Hematopoietic multipotent progenitor cell (in vitro differentiated cells): ENCODE results near the gene MEGF9. TPM values are rescaled to one million over a fixed set of nuclear protein-coding genes. Genes with fewer than 3 reads are reported as not detected.
"Not testable (repeated sequence)": the region's sequence is repeated elsewhere in the genome, so short reads cannot be mapped to it uniquely, and the experiment has no call there.

Source experiments
- DNase-seq, 3 donors: peaks; one replicate each; pipeline ENCODE4 v3.0.0-alpha.2; 2011 to 2015; ENCODE audit warnings: low read depth in 2 of 3, low spot score in 2 of 3
- total RNA-seq: library from RNA; depleted of rRNA; stranded (reverse); fragments of >200 nt; gene quantifications from one replicate; pipeline ENCODE4 v1.2.3, GENCODE V29; 2012

MEGF9 gene
- total RNA-seq, 1 donor, result 7.3 TPM

GRCh38 chr9:120635011-120635410, 79.3 kb downstream of the MEGF9 start:
- no peak for DNase-seq

- no peak for DNase-seq
Measured at GRCh38 chr9:120630333-120630732, 83.9 kb downstream of the MEGF9 start.

GRCh38 chr9:120628925-120629497, 85.3 kb downstream of the MEGF9 start:
- DNase-seq, result not testable (repeated sequence)

GRCh38 chr9:120628207-120628924, 85.9 kb downstream of the MEGF9 start:
- no peak for DNase-seq

GRCh38 chr9:120627073-120627472, 87.2 kb downstream of the MEGF9 start:
- DNase-seq, result no peak

GRCh38 chr9:120626512-120626911, 87.8 kb downstream of the MEGF9 start:
- DNase-seq, result no peak

- no peak for DNase-seq
Measured at GRCh38 chr9:120625222-120625621, 89.0 kb downstream of the MEGF9 start.

GRCh38 chr9:120622790-120623189, 91.5 kb downstream of the MEGF9 start:
- no peak for DNase-seq

GRCh38 chr9:120621941-120622340, 92.3 kb downstream of the MEGF9 start:
- DNase-seq, result no peak

- DNase-seq, result peak; percentile 25 to 80 (median 67)
Measured at GRCh38 chr9:120619751-120620655, 94.3 kb downstream of the MEGF9 start.

- DNase-seq, result no peak
Measured at GRCh38 chr9:120616966-120617935, 97.0 kb downstream of the MEGF9 start.

GRCh38 chr9:120612218-120612617, 102.1 kb downstream of the MEGF9 start:
- DNase-seq, result peak in 1 of 3 donors; percentile 20

- no peak for DNase-seq
Measured at GRCh38 chr9:120611690-120612068, 102.6 kb downstream of the MEGF9 start.

- DNase-seq, result peak in 2 of 3 donors; percentile 10 to 28
Measured at GRCh38 chr9:120610975-120611689, 103.1 kb downstream of the MEGF9 start.

- no peak for DNase-seq
Measured at GRCh38 chr9:120609636-120610035, 104.6 kb downstream of the MEGF9 start.

- no peak for DNase-seq
Measured at GRCh38 chr9:120608421-120608820, 105.8 kb downstream of the MEGF9 start.

GRCh38 chr9:120603591-120603990, 110.7 kb downstream of the MEGF9 start:
- no peak for DNase-seq

- DNase-seq, result no peak
Measured at GRCh38 chr9:120603010-120603409, 111.3 kb downstream of the MEGF9 start.

- no peak for DNase-seq
Measured at GRCh38 chr9:120593955-120594277, 120.4 kb downstream of the MEGF9 start.
